ENCODE data around the gene EML3. TPM values are rescaled to one million over a fixed set of nuclear protein-coding genes. Genes with fewer than 3 reads are reported as not detected.

The EML3 gene
- total RNA-seq, 2 donors from 2014 or later, result 132 to 148 TPM

DNA sequence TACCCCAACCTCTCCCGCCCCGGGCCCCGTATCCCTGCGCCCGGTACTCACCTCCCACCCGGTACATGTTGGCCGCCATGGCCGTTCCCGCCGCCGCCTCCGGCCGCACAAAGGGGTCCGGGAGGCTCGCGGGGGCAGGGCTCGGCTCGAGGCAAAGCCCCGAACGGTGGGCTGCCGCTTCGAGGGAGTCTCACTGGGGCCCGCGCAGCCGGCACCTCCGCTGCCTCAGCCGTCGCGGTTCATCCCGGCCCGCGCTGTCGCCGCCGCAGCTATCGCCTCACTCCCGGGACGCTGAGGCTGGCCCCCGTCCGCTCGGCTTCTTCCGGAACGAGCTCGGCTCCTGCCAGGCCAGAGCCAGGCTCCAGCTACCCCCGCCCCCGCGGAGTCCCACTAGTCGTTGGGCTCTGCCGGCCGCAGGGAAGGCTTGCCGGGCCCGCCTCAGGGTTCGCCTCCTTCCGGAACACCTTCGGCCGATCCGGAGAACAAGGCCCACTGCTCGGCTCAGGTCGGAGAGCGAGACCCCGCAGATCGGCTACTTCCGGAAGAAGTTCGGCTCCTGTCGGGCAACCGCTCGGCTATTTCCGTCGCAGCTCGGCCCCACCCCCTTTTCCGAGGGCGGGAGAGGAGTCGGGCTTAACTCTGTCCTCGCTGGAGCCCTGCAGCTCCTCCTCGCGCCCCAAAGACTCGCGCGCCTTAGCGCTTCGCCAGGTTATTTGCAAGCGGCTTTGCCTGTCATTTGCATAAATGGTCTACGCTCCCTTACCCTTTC lies 11.0 kb downstream of the EML3 start, which contains the start of gene MTA2:
MTA2 (minus strand) TSS at position 494 of the 769 bp plus-strand sequence; CDS start at position 79, 415 bp downstream.
- H3K4me1 Mint-ChIP-seq (ENCODE audit: low read depth), result peaks cover 55% of the 10 kb centered on the region
- peak within 1 kb of the TSS; percentile 98 for H3K27ac Mint-ChIP-seq
- peaks cover 28 to 48% of the 10 kb centered on the region in 2 donors for H3K36me3 Mint-ChIP-seq (ENCODE audit: insufficient read depth in 2 of 2)
- DNase-seq (peak; percentile 100), ATAC-seq (replicated peaks in 1 of 2) (peak; percentile 84)
- no peaks in the 10 kb centered on the region for H3K27me3 Mint-ChIP-seq (ENCODE audit: low read depth)
- no peaks in the 10 kb centered on the region for H3K9me3 Mint-ChIP-seq
- H3K4me3 Mint-ChIP-seq, result peak within 1 kb of the TSS; percentile 93 to 98

DNA sequence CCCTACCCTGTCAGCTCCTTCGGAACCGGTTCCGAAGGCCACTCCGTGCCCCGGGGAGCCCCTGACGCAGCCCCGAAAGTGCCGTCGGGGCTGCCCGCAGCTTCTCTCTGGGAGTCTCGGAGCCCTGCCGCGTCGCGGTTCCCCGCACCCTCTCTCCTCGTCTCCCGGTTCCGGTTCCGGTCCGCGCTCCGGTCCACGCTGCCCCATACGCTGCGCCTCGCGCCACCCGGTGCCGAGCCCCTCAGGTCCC lies 11.5 kb downstream of the EML3 start:
- peaks cover 55% of the 10 kb centered on the region for H3K4me1 Mint-ChIP-seq (ENCODE audit: low read depth)
- H3K9me3 Mint-ChIP-seq, result no peaks in the 10 kb centered on the region
- H3K27ac Mint-ChIP-seq, result peak overlapping the region; percentile 90
- H3K27me3 Mint-ChIP-seq (ENCODE audit: low read depth), result no peaks in the 10 kb centered on the region
- ATAC-seq (replicated peaks in 1 of 2) (peak; percentile 25 to 34), DNase-seq (peak; percentile 67 to 68)
- peak overlapping the region; percentile 93 to 98 for H3K4me3 Mint-ChIP-seq
- H3K36me3 Mint-ChIP-seq (ENCODE audit: insufficient read depth in 2 of 2), result peaks cover 28 to 48% of the 10 kb centered on the region in 2 donors

DNA sequence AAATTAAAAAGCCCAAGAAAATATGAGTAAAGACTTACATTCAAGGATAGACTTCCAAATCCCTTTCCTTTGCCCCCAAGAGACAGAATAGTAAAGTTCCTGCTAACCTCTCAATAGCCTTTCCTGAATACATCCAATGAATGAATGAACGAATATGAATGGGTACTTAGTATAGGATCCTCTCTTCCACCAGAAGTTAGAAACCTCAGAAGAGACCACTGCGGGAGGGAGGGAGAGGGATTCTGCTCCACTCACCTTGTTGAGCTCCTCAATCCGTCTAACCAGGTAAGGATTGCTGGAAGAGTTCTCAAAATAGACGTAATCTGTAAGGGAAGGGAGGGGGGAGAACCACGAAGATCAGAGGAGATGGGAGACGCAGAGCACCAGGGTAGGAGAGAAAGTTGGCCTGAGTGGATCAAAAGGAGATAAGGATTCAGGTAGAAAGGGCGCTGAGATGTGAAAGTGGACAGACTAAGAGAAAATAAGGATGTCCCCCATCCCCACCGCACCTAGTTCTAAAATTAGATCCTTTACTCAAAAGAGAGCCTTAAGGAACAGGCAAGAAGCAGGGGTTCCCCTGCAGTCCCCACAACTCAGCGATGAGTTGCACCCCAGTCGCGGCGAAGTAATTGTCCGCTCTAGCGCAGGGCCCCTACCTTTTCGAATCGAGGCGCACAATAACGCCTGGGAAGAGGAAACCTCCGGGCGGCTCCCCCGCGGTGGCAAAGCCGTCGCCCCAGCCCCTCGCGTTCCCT lies 12.0 kb downstream of the EML3 start:
- DNase-seq, result peak; percentile 44 to 50
- Mint-ChIP-seq H3K9me3 (no peaks in the 10 kb centered on the region), H3K4me3 (peak overlapping the region; percentile 93 to 98), H3K36me3 (ENCODE audit: insufficient read depth in 2 of 2) (peaks cover 28 to 50% of the 10 kb centered on the region in 2 donors), H3K27ac (peak overlapping the region; percentile 98), H3K4me1 (ENCODE audit: low read depth) (peaks cover 56% of the 10 kb centered on the region), H3K27me3 (ENCODE audit: low read depth) (no peaks in the 10 kb centered on the region)
- ATAC-seq (replicated peaks in 1 of 2), result no peak

DNA sequence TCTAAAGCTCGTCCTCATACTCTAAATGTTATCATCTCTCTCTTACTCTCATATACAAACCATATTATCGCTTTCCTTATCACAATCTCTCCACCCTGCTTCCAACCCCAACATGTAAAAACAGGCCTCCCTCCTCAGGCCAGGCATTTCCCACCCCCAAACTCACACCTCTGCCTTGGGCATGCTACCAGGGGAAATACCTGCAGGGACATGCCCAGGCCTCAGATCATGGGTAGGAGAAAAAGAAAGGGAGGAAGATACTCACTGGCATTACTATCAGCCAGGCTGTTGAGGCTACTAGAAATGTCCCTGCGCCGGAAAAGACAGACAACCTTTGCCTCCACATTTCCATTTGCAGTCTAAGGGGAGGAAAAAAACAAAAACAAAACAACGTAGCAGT lies 12.7 kb downstream of the EML3 start:
- Mint-ChIP-seq H3K36me3 (ENCODE audit: insufficient read depth in 2 of 2) (peaks cover 28 to 50% of the 10 kb centered on the region in 2 donors), H3K27ac (peak overlapping the region; percentile 98), H3K4me1 (ENCODE audit: low read depth) (peaks cover 56% of the 10 kb centered on the region), H3K9me3 (no peaks in the 10 kb centered on the region), H3K4me3 (peak overlapping the region; percentile 93 to 98), H3K27me3 (ENCODE audit: low read depth) (no peaks in the 10 kb centered on the region)
- DNase-seq (no peak), ATAC-seq (replicated peaks in 1 of 2) (no peak)

DNA sequence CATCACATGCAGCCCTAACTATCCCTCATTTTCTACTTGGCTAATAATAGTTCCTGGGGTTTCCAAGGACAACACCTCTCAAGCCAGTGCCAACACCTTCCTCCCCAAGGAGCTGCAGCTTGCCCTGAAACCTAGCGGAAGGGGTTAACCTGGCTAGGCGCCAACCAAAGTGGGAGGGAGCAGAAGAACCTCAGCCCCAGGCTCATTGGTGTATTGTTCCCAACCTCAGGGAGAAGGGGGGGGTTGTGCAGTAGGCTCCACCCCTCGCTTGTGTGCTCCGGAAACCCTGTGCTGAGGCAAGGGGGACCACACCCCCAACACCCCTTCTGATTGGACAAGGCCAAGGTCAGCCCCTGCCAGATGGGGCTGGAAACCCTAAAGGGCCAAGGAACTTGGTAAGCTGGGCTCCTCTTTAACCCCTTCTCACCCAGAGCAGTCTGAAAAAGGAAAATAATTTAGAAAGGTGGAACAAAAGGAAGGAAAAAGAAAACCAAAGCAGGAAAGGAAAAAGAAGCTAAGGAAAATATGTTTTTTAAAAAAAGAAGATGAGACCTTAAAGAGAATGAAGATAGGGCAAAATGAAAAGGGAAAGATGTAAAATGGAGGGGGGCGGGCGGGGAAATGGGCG lies 13.4 kb downstream of the EML3 start:
- peak; percentile 96 to 98 for DNase-seq
- H3K4me1 Mint-ChIP-seq (ENCODE audit: low read depth), result peaks cover 61% of the 10 kb centered on the region
- H3K27ac Mint-ChIP-seq, result peak overlapping the region; percentile 98
- no peaks in the 10 kb centered on the region for H3K9me3 Mint-ChIP-seq
- ATAC-seq (replicated peaks in 1 of 2), result peak; percentile 78 to 81
- peaks cover 30 to 53% of the 10 kb centered on the region in 2 donors for H3K36me3 Mint-ChIP-seq (ENCODE audit: insufficient read depth in 2 of 2)
- H3K4me3 Mint-ChIP-seq, result peak overlapping the region; percentile 93 to 98
- no peaks in the 10 kb centered on the region for H3K27me3 Mint-ChIP-seq (ENCODE audit: low read depth)

DNA sequence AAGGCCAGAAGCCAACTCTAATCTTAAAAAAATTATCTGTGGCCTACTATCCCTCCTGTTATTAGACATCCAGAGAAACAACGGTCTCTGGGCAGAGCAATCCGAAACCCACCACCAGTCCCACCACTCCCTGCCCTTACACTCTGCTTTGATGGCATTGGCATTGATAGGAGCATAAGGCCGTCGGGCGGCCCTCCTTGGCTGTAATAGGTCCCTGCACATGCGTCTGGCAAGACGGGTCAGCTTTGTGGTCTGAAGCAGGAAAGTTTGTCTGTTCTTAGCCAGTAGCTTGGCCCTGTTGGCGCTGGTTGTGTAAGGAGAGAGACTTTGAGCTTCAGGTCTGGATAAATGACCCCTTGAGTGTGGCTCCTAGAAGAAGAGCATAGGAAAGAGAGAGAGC lies 17.5 kb downstream of the EML3 start:
- Mint-ChIP-seq H3K27ac (peak overlapping the region; percentile 15), H3K27me3 (ENCODE audit: low read depth) (no peaks in the 10 kb centered on the region), H3K9me3 (no peaks in the 10 kb centered on the region), H3K4me1 (ENCODE audit: low read depth) (peaks cover 75% of the 10 kb centered on the region), H3K4me3 (no peak overlapping the region), H3K36me3 (ENCODE audit: insufficient read depth in 2 of 2) (peaks cover 26 to 49% of the 10 kb centered on the region in 2 donors)
- DNase-seq, result no peak
- no peak for ATAC-seq (replicated peaks in 1 of 2)

DNA sequence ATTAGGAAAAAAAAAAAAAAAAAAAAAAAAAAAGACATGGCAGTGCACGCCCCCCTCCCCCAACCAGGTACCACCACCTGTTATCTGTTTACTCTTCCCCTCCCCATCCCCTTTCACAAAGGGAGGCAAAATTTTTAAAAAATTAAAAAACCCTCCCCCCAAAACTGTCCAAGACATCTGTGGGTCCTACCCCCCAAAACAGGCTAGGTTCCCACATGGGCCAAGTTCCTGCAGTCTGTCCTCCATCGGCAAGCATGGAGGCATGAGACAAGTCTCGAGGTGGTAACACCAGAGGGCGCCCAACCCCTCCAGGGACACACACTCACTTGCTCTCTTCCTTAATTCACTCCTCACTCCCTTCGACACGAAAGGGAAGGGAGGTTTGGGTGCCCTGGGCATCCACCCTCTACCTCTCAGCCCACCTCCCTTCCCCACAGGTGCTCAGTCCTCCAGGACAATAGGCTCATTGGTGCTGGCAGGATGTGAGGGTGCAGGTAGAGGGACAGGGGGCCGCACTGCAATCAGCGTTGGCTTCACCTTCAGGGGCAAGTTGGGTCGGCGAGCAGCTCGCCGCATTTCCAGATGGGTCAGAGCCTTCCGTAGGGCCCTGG lies 19.0 kb downstream of the EML3 start:
- peak; percentile 21 to 28 for ATAC-seq (replicated peaks in 1 of 2)
- peak; percentile 78 to 85 for DNase-seq

DNA sequence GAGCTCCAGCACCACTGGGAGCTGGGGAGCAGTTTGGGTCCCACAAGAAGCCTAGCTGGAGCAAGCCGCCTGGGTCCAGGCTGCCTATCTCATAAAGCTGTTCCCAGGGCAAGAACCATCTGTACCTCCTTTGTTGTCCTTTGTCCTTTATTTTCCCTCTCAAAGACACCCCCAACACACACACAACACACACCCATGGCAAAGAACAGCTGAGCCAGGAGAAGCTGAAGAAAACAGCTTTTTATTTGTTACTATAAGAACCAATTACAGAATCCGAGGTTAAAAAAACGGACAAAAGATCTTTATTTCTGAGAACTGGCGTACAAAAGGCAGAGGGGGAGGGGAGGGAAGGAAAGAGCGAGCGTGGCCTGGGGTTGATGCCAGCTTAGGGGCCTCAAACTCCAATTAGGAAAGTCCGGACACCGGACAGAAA lies 19.6 kb downstream of the EML3 start:
- peaks cover 65% of the 10 kb centered on the region for H3K4me1 Mint-ChIP-seq (ENCODE audit: low read depth)
- peak overlapping the region; percentile 90 for H3K27ac Mint-ChIP-seq
- no peaks in the 10 kb centered on the region for H3K9me3 Mint-ChIP-seq
- peaks cover 11 to 35% of the 10 kb centered on the region in 2 donors for H3K36me3 Mint-ChIP-seq (ENCODE audit: insufficient read depth in 2 of 2)
- no peak for ATAC-seq (replicated peaks in 1 of 2)
- H3K4me3 Mint-ChIP-seq, result peak overlapping the region; percentile 97 to 99
- no peak for DNase-seq
- H3K27me3 Mint-ChIP-seq (ENCODE audit: low read depth), result no peaks in the 10 kb centered on the region

More for the DNA sequence above, 19.0 kb downstream of the EML3 start:
- peak overlapping the region; percentile 95 for H3K27ac Mint-ChIP-seq
- peaks cover 71% of the 10 kb centered on the region for H3K4me1 Mint-ChIP-seq (ENCODE audit: low read depth)
- no peaks in the 10 kb centered on the region for H3K27me3 Mint-ChIP-seq (ENCODE audit: low read depth)
- peaks cover 14 to 40% of the 10 kb centered on the region in 2 donors for H3K36me3 Mint-ChIP-seq (ENCODE audit: insufficient read depth in 2 of 2)
- H3K9me3 Mint-ChIP-seq, result no peaks in the 10 kb centered on the region
- peak overlapping the region; percentile 75 to 83 for H3K4me3 Mint-ChIP-seq

DNA sequence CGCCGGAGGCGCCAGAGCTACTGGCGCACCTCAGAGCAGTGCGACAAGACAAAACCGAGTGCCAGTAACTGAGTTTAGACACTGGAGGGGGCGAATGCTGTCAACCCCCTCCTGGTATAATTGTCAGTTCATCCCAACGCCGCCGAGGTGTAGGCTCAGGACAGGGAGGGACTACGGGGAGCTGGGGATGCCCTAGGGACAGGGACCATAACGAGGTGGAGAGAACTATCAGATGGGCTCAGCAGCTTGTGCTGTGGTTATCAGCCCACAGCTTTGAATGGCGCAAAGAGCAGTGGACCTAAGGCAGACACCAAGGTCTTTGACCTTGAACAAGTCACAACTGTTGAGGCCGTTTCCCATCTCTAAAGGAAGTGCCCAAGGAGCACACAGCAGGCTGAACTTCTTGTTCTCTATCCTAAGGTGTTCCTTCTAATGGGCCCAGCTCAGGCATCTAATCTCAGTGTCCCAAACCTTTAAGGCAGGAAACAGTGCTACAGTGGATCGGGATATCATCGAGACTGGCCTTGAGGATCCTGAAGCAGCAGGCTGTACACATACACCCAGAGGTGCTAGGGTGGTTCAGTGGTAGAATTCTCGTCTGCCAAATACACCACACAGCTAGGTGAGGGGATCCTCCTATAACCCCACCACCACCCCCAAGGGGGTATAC lies 20.3 kb downstream of the EML3 start:
- Mint-ChIP-seq H3K27ac (peak overlapping the region; percentile 92), H3K4me3 (peak overlapping the region; percentile 97 to 99), H3K4me1 (ENCODE audit: low read depth) (peaks cover 58% of the 10 kb centered on the region), H3K27me3 (ENCODE audit: low read depth) (no peaks in the 10 kb centered on the region), H3K9me3 (no peaks in the 10 kb centered on the region), H3K36me3 (ENCODE audit: insufficient read depth in 2 of 2) (peaks cover 8 to 30% of the 10 kb centered on the region in 2 donors)
- DNase-seq (no peak), ATAC-seq (replicated peaks in 1 of 2) (no peak)

DNA sequence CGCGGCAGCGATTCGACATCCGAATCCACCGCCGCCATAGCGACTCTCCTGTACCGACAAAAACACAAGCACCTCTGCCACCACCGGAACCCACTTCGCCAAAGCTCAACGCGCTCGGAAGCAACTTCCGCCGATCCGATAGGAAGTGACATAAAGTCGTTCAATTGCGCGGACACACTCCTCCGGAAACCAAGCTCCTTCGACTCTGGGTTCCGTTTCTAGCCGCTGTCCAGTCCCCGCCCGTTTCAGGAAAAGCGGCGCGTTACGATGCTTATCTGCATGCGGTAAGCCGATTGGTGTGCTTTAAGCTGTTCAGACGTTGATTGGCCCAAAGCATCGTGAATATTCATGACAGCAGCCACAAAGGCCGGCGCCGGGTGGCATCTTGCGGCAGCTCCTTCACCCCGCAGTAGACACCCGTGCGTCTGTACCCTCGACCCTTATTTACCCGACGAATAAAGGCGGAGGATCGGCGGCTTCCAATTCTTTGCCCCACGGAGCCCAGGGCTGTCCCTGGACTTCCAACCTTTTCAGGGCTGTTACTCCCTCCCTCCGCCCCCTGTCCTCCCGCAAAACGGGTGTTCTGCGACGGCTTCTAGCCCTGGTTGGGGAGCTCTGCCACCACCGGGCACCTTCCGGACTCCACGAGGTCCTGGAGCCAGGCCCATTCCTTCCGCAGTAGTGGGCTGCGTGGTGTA lies 21.0 kb downstream of the EML3 start, which contains the start of gene TUT1:
TUT1 (minus strand) TSS at position 76 of the 698 bp plus-strand sequence; CDS start at position 38, 38 bp downstream.
- peak within 1 kb of the TSS; percentile 97 to 99 for H3K4me3 Mint-ChIP-seq
- peaks cover 56% of the 10 kb centered on the region for H3K4me1 Mint-ChIP-seq (ENCODE audit: low read depth)
- H3K27me3 Mint-ChIP-seq (ENCODE audit: low read depth), result no peaks in the 10 kb centered on the region
- H3K36me3 Mint-ChIP-seq (ENCODE audit: insufficient read depth in 2 of 2), result peaks cover 5 to 26% of the 10 kb centered on the region in 2 donors
- H3K9me3 Mint-ChIP-seq, result no peaks in the 10 kb centered on the region
- H3K27ac Mint-ChIP-seq, result peak within 1 kb of the TSS; percentile 98
- DNase-seq, result peak; percentile 94 to 96
- peak; percentile 90 to 91 for ATAC-seq (replicated peaks in 1 of 2)

DNA sequence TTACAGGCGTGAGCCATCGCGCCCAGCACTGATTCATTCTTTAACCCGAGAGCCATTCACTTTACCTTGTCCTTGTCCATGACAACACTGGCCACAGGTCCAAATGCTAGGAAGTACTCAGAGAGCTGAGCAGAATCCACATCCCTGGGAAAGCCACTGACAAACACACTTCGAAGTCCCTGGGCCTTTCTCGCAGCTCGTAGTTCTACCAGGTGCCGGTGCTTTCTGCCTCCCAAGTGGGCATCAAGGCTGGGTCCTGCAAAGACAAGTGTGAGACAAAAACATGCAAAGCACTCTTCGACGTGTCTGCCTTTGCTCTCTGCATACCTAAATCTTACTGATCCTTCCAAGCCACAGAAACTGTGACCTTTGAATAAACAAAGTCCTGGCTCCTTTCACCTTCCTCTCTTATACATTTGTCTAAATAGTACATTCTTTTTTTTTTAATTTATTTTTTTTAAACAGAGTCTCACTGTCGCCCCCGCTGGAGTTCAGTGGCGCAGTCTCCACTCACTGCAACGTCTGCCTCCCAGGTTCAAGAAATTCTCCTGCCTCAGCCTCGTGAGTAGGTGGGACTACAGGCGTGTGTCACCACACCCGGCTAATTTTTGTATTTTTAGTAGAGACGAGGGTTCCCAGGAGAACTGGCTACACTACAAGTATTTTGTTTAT lies 23.5 kb downstream of the EML3 start:
- H3K27me3 Mint-ChIP-seq (ENCODE audit: low read depth), result no peaks in the 10 kb centered on the region

More for the DNA sequence above, 23.5 kb downstream of the EML3 start:
- H3K4me3 Mint-ChIP-seq, result peak overlapping the region; percentile 97 to 99
- no peak overlapping the region for H3K27ac Mint-ChIP-seq
- H3K4me1 Mint-ChIP-seq (ENCODE audit: low read depth), result peaks cover 45% of the 10 kb centered on the region
- H3K9me3 Mint-ChIP-seq, result no peaks in the 10 kb centered on the region
- DNase-seq (peak in 1 of 2 donors; percentile 37), ATAC-seq (replicated peaks in 1 of 2) (no peak)
- H3K36me3 Mint-ChIP-seq (ENCODE audit: insufficient read depth in 2 of 2), result peaks cover 5 to 20% of the 10 kb centered on the region in 2 donors
